Hematopoietic multipotent progenitor cell treated with erythropoietin and hydrocortisone succinate and interleukin-3 and kit ligand, for 8 days (in vitro differentiated cells): ENCODE measurements around the gene RPP25L.
A peak's percentile ranks its signal among the peaks of the same experiment; 100 is the strongest.
"Not testable (repeated sequence)": the region's sequence is repeated elsewhere in the genome, so short reads cannot be mapped to it uniquely, and the experiment has no call there.

ENCODE experiments used
- DNase-seq: peaks from one replicate; pipeline ENCODE4 v3.0.0-alpha.2; 2015

Gene RPP25L, protein sequence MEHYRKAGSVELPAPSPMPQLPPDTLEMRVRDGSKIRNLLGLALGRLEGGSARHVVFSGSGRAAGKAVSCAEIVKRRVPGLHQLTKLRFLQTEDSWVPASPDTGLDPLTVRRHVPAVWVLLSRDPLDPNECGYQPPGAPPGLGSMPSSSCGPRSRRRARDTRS

DNA sequence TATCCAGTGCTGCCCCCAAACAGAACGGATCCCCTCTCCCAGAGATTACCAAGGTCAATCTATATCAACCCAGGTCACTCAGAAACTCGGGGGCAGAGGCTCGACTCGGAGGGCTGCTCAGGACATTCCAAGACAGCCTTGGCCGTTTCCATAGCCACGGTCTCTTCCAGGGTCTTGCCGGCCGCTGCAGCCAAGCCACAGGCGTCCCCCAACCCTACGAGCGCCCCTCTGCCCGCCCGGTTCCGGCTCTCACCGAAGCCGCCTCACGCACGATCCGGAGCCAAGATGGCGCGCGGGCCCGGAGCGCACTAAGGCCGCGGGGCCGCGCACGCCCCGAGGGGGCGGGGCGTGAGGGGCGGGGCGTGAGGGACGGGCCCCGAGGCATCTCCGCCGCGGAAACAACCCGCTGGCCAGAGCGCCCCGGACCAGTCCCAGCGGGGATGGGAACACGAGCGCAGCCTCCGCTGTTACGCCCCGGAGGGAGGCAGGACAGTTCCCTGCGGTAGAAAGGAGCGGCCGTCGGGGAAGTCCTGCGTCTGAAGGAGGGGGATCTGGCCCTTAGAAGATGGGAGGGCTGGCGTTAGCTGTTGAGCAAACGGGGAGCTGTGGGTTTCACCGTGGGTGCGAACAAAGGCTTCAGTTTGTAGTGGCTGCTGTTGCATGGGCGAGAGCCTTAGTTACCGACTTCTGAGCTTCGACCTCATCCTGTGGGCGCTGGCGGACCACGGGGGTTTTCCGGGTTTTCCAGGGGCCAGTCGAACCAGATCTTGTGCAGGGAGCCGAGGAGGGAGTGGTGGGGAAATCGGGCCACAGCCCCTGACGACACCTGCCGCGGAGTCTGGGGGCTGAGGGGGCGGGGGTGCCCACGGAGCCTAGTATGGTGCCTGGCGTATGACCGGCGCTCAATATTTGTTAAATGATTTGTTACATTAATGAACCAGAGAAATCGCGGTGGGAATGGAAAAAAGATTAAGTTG is at the start of gene RPP25L:
TSS of gene RPP25L (minus strand) at position 287 of the 977 bp plus-strand sequence. CDS start 801 bp downstream, outside the sequence.
- peak; percentile 86 for DNase-seq

DNA sequence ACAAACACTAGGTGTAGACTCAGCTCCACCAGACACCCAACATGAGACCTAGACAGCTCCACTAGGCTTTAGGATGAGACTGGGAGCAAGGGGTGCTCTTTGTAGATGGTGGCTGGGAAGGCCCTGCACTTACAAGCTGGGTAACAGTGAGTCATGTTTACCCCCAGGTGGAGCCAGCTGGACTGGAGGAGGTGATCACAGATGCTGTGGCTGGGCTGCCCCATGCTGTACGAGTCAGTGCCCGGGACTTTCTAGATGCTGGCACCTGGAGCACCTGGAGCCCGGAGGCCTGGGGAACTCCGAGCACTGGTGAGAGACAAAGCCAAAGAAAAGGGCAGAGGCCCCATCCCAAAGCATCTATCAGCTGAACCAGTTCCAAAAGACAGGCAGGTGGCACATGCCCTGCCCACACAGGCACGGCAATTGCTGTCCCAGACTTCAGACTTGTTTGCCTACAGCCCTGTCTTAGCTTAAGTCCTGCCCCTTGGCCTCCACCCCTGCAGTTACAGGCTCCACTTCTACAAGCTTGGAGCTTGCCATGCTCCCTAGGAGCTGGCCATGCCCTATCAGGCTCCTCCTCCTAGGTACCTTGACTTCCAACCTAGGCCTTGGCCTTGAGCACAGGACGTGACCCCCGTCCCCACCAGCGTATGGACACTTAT is 47.8 kb upstream of the RPP25L start:
- no peak for DNase-seq

DNA sequence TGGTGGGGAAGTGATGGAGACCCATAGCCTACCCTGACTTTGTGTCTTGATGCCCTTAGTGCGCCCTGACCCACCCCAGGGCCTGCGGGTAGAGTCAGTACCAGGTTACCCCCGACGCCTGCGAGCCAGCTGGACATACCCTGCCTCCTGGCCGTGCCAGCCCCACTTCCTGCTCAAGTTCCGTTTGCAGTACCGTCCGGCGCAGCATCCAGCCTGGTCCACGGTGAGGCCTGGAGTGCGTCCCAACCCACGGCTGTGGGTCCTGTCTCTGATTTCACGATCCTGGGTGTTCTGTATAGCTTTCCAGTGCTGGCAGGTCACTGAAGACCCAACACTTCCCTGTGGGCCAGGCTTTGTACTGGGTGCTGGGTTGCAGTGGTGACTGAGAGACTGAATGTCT is 46.6 kb upstream of the RPP25L start:
- no peak for DNase-seq

DNA sequence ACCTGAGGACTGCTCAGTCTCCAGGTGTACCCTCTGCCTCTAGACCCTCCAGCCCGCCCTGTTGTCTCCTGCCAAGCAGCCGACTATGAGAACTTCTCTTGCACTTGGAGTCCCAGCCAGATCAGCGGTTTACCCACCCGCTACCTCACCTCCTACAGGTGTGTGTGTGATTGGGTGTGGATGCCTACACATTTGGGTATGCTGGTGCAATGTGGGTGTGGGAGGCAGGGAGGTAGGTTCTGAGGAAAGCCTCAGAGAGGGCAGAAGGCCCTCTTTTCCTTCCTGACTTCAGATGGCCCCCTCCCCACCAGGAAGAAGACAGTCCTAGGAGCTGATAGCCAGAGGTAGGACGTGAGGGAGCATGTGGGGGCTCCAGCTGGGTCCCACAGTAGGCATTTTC is 45.1 kb upstream of the RPP25L start:
- no peak for DNase-seq

DNA sequence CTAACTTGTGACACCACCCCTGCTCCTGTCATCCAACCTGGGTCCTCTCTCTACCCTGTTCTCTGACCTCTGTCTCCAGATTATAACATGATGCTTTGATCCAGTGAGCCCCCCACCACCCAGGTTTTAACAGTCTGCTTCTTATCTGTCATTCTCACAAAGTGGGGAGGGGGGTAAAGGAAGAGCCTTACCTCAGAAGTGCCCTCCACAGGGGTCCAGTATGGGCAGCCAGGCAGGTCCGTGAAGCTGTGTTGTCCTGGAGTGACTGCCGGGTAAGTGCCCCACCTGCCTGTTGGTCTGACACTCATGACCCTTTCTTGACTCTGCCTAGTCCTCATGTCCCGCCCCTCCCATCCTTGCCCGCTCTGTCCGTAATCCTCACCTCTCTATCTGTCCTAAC is 43.5 kb upstream of the RPP25L start:
- no peak for DNase-seq

DNA sequence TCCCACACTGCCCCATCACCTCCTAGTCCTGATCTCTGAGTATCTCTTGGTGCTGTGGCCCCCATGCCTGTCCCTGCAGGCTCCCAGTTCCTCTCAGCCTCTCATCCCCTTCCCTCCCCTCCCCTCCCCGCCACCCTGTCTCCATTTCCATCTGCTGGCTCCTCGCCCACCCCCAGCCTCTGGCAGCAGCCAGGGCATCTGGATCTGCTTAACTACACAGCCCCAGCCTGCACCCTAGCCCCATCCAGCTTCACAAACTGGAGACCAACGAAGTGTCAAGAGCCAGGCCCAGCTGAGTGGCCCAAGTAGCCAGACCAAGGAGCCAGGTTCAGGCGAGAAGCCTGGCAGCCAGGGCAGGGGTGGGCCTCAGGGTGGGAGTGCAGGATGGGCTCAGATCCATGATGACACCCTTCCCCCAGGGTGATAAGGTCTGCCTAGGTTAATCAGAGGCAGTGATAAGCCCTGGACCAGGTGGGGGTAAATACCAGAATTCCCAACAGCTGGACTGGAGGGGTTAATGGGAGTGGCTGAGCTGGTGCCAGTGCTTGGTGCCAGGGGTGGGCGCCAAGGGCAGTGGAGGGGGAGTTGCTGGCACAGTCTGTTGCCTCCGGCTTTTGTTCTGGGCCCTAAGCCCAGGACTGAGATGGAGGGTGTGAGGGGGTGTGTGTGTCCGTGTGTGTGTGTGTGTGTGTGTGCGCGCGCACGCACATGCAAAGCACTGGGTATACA is 42.6 kb upstream of the RPP25L start:
- DNase-seq, result no peak

DNA sequence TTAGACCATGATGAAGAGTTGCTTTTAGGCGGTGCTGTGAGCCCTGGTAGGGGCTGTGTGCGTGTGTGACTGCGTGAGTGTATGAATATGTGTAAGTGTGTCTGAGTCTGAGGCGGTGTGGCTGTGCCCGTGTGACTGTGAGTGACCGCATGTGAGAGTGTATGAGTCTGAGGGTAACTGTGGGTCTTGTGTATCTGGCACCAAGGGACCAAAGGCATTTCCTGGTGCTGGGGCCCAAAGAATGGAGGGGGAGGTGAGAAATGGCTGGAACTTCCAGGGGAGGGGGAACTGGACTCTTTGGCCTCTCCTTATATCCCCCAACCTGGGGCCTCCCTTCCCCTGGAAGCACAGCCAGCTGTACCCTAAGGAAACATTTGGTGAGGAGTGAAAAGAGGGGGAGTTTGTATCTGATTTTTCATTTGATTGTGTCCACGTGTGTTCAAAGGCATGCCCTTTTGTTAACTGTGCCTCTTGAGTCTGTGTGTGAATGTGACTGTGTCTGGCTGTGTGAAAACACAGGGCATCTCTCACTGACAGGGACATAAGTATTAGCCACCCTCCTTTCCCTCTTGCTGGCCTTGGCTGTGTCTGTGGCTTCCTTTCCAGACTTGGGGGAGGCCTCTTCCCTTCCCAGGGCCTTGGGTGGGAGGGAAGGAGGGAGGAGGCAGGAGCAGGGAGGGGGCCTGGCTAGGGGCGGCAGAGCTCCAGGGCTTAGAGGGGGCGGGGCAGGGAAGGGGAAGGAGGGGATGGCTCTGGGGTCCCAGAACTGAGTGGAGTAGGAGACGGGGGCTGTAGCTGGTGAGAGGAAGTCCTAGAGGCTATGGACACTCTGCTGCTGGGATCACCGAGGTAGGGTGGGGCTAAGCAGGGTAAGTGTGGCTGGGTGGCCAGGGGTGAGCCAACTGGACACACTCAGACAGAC is 41.5 kb upstream of the RPP25L start:
- no peak for DNase-seq

DNA sequence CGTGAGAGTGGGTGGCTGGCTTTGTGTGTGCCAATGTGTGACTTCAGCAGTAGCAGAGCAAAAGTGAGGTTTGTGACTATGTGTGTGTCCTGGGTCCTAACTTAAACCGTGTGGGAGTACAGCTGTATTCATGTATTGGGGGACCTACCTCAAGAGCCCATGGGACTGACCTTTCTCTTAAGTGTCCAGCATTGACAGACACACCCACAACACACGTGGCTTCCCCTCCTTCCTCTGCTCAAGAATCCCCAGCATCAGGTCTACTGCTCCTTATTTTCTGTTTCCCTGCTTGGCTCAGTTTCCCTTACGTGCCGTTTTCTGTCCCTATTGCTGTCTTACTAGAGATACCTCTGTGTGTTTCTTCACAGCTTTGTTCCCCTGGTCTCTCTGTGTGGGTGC is 40.7 kb upstream of the RPP25L start:
- DNase-seq, result no peak

DNA sequence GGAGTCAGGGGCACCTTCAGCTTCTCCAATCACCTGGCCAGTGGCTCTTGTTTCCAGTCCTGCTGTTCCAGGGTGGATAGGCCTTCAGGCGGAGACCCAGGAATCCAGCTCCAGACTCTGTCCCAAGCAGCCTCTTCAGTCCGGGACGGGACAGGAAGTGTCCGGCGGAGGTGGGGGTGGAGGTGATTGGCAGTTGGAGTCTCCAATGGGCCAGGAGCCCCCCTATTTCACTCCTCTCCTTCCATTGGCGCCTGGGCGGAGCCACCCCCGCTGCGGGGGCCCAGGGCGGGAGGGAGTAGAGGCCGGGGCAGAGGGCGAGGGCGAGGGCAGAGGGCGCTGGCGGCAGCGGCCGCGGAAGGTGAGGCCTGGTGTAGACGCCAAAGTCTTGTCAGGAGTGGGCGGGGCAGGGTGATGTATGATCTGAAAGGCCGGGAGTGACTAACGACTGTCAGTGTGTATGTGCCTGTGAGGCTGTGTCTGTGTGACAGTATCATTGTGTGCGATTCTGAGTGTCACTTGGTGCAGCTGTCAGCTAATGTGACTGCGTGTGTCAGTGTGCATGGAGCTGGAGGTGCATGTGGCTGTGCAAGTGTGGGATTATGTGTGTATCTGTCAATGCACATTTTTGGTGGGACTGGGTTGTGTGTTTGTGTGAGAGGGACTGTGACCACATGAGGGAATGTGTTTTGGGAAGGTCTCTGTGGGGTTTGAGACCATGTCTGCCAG is 40.1 kb upstream of the RPP25L start, which contains the start of gene IL11RA:
TSS of gene IL11RA (plus strand) at position 310 of the 726 bp plus-strand sequence. CDS start 3,033 bp downstream, outside the sequence.
- DNase-seq, result peak; percentile 86

DNA sequence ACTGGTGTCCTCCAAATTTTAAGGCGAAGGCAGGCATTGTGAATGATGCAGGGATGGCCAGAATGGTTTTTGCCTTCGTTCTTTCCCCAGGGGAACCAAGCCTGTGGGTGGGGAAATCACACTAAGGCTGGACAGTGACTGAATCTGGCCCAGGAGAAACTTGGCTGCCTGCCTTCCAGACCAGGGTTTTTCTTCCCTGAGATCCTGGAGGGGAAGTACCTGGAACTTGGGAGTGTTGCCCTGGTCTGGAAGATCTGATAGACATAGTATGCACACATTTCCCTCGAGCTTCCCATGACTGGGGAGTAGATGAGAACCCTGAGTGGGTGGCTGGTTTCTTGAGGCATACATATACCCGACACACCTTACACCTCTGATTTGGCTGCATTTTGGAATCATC is 39.4 kb upstream of the RPP25L start:
- DNase-seq, result no peak

DNA sequence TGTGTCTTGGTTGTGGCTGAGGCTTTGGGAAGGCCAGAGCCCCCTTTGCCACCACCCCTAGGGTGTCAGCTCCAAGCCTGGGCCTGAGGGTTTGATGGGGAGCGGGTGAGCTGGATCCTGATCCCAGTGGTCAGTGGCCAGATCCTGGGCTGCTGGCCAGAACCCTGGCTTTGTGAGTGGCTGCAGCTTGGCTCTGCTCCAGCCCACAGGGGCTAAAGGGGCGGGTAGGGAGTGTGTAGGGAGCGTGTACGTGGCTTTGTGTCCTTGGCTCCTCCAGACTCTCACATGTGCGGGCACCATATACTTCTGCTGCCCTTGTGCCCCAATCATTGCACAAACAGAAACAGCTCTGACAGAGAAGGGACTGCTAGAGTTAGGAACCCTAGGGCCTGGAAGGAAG is 38.9 kb upstream of the RPP25L start:
- DNase-seq, result no peak

DNA sequence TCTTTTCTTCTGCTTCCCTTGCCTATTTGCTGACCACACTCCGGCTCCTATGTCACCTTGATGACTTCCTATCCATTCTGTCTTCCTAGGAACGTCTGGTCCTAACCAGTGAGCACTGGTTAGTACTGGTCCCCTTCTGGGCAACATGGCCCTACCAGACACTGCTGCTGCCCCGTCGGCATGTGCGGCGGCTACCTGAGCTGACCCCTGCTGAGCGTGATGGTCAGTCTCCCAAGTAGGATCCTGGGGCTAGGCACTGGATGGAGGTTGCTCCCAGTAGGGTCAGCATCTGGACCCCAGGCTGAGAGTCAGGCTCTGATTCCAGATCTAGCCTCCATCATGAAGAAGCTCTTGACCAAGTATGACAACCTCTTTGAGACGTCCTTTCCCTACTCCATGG is 36.8 kb upstream of the RPP25L start:
- DNase-seq, result no peak

DNA sequence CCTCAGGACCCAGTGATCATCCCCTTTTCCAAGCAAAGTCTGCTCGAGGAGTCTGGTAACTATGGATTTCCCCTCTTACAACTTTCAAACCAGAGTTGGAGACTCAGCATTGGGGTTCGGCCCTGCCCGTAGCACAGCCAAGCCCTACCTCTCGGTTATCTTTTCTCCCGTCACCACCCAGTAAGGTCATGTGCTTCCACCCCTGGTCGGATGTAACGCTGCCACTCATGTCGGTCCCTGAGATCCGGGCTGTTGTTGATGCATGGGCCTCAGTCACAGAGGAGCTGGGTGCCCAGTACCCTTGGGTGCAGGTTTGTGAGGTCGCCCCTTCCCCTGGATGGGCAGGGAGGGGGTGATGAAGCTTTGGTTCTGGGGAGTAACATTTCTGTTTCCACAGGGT is 35.8 kb upstream of the RPP25L start:
- peak; percentile 74 for DNase-seq

DNA sequence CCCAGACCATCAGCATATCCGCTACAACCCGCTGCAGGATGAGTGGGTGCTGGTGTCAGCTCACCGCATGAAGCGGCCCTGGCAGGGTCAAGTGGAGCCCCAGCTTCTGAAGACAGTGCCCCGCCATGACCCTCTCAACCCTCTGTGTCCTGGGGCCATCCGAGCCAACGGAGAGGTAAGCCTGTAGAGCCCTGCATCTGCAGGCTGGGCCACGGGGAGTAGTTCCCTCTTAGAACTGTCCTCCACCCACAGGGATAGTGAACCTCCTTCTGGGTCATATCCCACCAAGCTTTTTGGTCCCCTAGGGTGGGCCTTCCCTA is 35.1 kb upstream of the RPP25L start:
- no peak for DNase-seq

DNA sequence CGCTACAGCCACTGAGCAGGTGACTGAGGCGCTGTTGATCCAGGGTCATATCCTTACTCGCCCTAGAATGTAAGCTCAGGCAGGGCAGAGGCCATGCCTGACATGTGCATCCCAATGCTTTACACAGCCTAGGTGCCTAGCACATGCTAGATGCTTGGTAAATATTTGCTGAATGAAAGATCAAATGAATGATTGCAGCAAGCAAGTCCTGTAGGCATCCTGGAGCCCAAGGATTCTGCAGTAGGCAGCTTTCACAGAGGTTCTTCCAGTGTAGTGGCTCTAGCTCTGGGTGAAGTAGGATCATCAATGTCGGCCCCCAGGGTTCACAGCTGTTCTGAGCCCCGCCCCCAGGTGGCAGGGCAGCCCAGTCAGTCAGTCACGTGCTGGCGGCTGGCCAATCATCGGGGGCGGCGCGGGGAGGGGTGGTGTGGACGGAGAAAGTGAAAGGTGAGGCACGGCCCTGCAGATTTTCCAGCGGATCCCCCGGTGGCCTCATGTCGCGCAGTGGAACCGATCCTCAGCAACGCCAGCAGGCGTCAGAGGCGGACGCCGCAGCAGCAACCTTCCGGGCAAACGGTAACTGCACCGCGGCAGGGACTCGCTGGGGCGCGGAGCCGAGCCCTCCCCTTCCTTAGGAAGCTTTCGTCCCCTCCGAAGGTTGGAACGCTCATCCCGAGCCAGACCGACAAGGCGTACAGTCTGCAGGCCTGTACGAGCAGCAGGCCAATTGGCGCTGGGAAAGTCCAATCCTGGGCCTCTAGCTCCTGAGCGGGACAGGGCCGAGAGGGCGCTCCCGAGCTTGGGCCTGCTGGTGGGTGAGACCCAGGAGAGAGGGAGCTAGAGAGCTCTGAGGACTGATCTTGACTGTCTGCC is 34.5 kb upstream of the RPP25L start, which contains the start of gene GALT:
TSS of gene GALT (plus strand) at position 465 of the 873 bp plus-strand sequence. CDS start at position 495, 30 bp downstream.
- DNase-seq, result peak; percentile 93

DNA sequence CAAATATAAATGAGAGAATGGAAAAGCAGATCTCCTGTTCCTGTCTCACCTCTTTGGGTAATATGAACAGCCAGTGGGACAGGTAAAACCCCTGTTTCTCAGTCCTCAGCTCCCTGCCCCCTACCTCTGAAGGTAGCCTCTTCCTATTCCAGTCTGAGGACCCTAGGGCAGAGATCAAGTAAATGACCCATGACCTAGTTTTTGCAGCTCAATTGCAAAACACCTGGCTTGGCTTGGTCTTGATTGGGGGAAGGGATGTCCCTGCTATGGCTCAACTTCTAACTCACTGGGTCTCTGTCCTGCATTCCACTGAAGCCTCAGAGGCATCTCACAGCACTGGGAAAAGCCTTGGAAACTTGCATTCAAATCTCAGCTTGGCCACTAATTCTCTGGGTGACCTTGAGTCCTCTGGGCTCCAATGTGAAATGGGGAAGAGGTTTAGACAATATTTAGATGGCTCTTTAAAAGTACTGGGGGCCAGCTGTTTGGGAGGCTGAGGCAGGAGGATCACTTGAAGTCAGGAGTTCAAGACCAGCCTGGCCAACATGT is 32.9 kb upstream of the RPP25L start:
- DNase-seq, result no peak

DNA sequence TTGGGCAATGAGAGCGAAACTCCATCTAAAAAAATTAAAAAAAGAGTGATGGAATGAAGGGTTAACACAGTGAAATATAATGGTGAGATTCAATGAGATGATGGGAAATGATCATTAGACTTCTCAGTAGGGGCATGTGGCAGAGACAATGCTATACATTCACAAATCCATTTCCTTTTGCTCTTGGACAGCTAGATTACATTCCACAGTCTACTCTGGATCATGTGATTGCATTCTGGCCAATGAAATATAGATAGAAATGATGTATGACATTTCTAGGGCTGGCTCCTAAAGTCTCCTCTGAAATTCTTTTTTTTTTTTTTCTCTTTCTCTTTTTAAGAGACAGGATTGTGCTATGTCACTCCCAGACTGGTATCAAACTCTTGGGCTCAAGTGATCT is 30.8 kb upstream of the RPP25L start:
- DNase-seq, result no peak

DNA sequence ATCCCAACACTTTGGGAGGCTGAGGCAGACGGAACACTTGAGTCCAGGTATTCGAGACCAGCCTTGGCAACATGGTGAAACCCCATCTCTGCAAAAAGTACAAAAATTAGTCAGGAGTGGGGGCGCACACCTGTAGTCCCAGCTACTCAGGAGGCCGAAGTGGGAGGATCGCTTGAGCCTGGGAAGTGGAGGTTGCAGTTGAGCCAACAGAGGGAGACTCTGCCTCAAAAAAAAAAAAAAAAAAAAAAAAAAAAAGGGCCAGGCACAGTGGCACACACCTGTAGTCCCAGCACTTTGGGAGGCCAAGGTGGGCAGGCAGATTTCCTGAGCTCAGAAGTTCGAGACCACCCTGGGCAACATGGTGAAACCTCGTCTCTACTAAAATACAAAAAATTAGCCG is 27.4 kb upstream of the RPP25L start:
- DNase-seq, result not testable (repeated sequence)

DNA sequence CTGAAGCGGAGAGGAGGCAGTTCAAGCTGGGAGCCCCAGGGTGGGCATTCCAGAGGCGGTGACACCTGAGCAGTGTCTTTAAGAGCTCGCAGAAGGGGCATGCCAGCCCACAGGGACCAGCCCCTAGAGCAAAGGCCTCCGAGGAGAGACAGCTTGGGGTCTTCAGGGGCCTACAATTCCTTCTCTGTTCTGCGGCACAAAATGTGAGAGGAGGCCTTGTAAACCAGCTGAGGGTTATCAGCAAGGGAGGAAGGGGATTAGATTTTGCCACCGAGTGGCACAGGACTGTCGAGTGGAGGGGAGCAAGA is 26.2 kb upstream of the RPP25L start:
- DNase-seq, result no peak
